HepG2 (cell line): Measurements from ENCODE around the gene NOSIP. TPM values are rescaled to one million over a fixed set of nuclear protein-coding genes. Genes with fewer than 3 reads are reported as not detected.
A peak's percentile ranks its signal among the peaks of the same experiment; 100 is the strongest.

Experiments
- ATAC-seq: fragments of 200-7000 bp; cut with Tn5 transposase; 3 replicates; pipeline ENCODE4 v1.9.1; 2020; ENCODE audit warnings: mild to moderate bottlenecking, moderate library complexity
- BruUV-seq: library from RNA; stranded (reverse); fragments of 400-500 nt; replicated peaks from 2 replicates; lab custom pipeline; 2021; lab: Mats Ljungman, UMichigan
- CTCF ChIA-PET: fragments of 300-600 bp; formaldehyde crosslinking; extraction: SDS; loops from one replicate; lab custom pipeline; 2021; ENCODE audit warnings: low total read pairs, inconsistent platforms, low intra/inter-chr PET ratio; lab: Yijun Ruan, JAX
- POLR2A ChIA-PET: fragments of 350-600 bp; sonication (Branson Sonifier 250); formaldehyde crosslinking; loops from one replicate; lab custom pipeline; 2020; ENCODE audit warnings: antibody characterized with exemption, inconsistent platforms; lab: Yijun Ruan, JAX
- DNase-seq: peaks from one replicate; pipeline ENCODE4 v3.0.0-alpha.2; 2015; ENCODE audit warnings: low spot score
- FAIRE-seq: peaks from 3 replicates; lab custom pipeline; 2011; peaks lifted over from hg19 to GRCh38; lab: Jason Lieb, UNC
- H2AFZ ChIP-seq: one replicate; pipeline ENCODE4 v1.6.1; 2011; ENCODE audit warnings: low read length, inconsistent platforms
- H3K27ac ChIP-seq: fragments of 300-600 bp; 3 replicates; pipeline ENCODE4 v1.8.0; 2011; ENCODE audit warnings: mixed run types, mild to moderate bottlenecking, mixed read lengths, low read length, inconsistent platforms; ENCODE audit not compliant: insufficient read depth; ENCODE audit errors: extremely low read length
- H3K27me3 ChIP-seq, 2 experiments: fragments of 200-600 bp in 1 of 2; 2 replicates in 1 of 2; 3 replicates in 1 of 2; pipeline versions ENCODE4 v1.6.0 to v1.8.0; 2011; ENCODE audit warnings: low read length in 2 of 2, mild to moderate bottlenecking in 2 of 2, moderate library complexity in 2 of 2, inconsistent platforms in 1 of 2; ENCODE audit not compliant: insufficient read depth in 2 of 2, control insufficient read depth in 1 of 2
- H3K36me3 ChIP-seq, 2 experiments: fragments of 200-600 bp in 1 of 2; replicated peaks in 1 of 2; 2 replicates in 1 of 2; 3 replicates in 1 of 2; pipeline versions ENCODE4 v1.5.1 to v1.8.0; 2011; ENCODE audit warnings: low read length in 2 of 2, inconsistent platforms in 1 of 2; ENCODE audit not compliant: insufficient read depth in 2 of 2, control insufficient read depth in 1 of 2
- H3K4me1 ChIP-seq: 2 replicates; pipeline ENCODE4 v1.5.1; 2012; ENCODE audit warnings: low read length, inconsistent platforms; ENCODE audit not compliant: insufficient read depth
- H3K4me2 ChIP-seq: 2 replicates; pipeline ENCODE4 v1.6.0; 2011; ENCODE audit warnings: low read depth, low read length, inconsistent platforms
- H3K4me3 ChIP-seq, 3 experiments: fragments of 200-600 bp in 1 of 3; sonication (generic), shearing (Covaris generic) in 1 of 3; replicated peaks in 1 of 3; 2 replicates each; pipeline ENCODE4 v1.5.1; 2011 to 2016; ENCODE audit warnings: low read length in 3 of 3, inconsistent platforms in 2 of 3, low read depth in 2 of 3, mild to moderate bottlenecking in 2 of 3, control low read depth in 1 of 3, mixed read lengths in 1 of 3; ENCODE audit not compliant: insufficient read depth in 1 of 3
- H3K79me2 ChIP-seq: one replicate; pipeline ENCODE4 v1.6.1; 2011; ENCODE audit warnings: low read length, inconsistent platforms; ENCODE audit not compliant: insufficient read depth
- H3K9ac ChIP-seq: 2 replicates; pipeline ENCODE4 v1.6.0; 2011; ENCODE audit warnings: mild to moderate bottlenecking, low read depth, low read length, inconsistent platforms; ENCODE audit not compliant: insufficient read depth
- H3K9me3 ChIP-seq: 2 replicates; pipeline ENCODE4 v1.5.1; 2012; ENCODE audit warnings: mild to moderate bottlenecking, low read length
- H4K20me1 ChIP-seq: 2 replicates; pipeline ENCODE4 v1.6.0; 2011; ENCODE audit warnings: inconsistent platforms, mild to moderate bottlenecking, low read length, moderate library complexity; ENCODE audit not compliant: insufficient read depth
- ARNT2 ChIP-seq: sonication (generic); formaldehyde crosslinking; IDR thresholded peaks from 2 replicates; pipeline ENCODE4 v1.8.0; 2022; ENCODE audit warnings: mild to moderate bottlenecking, low read depth, missing genetic modification reagents, moderate library complexity
- MLXIP ChIP-seq: sonication (generic); formaldehyde crosslinking; IDR thresholded peaks from 2 replicates; pipeline ENCODE4 v1.9.0; 2021; ENCODE audit warnings: missing genetic modification reagents, borderline replicate concordance
- NFYB ChIP-seq: sonication (generic); formaldehyde crosslinking; IDR thresholded peaks from 2 replicates; pipeline ENCODE4 v1.4.0; 2020; ENCODE audit warnings: missing genetic modification reagents
- ZBTB40 ChIP-seq, 2 experiments: fragments of 450-650 bp in 1 of 2; sonication (generic) in 1 of 2; formaldehyde crosslinking in 1 of 2; IDR thresholded peaks; 2 replicates each; pipeline versions ENCODE4 v1.6.1 to v1.8.0; 2016 to 2022; ENCODE audit warnings: antibody characterized with exemption in 1 of 2, mild to moderate bottlenecking in 1 of 2, missing genetic modification reagents in 1 of 2
- ZNF597 ChIP-seq: sonication (generic); formaldehyde crosslinking; IDR thresholded peaks from 2 replicates; pipeline ENCODE4 v1.5.0; 2020; ENCODE audit warnings: missing genetic modification reagents
- ZNF652 ChIP-seq: IDR thresholded peaks from 2 replicates; pipeline ENCODE4 v1.6.1; 2016; ENCODE audit warnings: low read depth, borderline replicate concordance
- WGBS: methylation state at CpG from one replicate; pipeline ENCODE4 v1.1.6; 2017; ENCODE audit warnings: low lambda C conversion rate; 5-methylcytosine and 5-hydroxymethylcytosine counted together
- in situ Hi-C: cut with HindIII; loops from 2 replicates; pipeline ENCODE4 v1.10.0; 2017; ENCODE audit warnings: low pct_unique_long_range_greater_than_20kb; ENCODE audit not compliant: extremely low pct_ligation_motif_present
- intact Hi-C: fragments of 100-400 bp; cut with micrococcal nuclease; formaldehyde crosslinking; loops from one replicate; pipeline ENCODE4 v1.10.0; 2022; ENCODE audit not compliant: unreplicated experiment
- polyA plus RNA-seq, 8 experiments: library from polyadenylated mRNA; depleted of rRNA in 3 of 8; stranded (reverse) in 7 of 8; unstranded in 1 of 8; fragments of >200 nt; fragmentation: Illumina TruSeq in 4 of 8; extraction: Trizol in 4 of 8; gene quantifications; 2 replicates each; pipeline versions ENCODE4 v1.2.1 to v1.2.3, GENCODE V29; 2011 to 2016; ENCODE audit warnings: low read depth in 4 of 8, missing spikeins in 1 of 8, mixed read lengths in 1 of 8; ENCODE audit not compliant: insufficient read depth in 1 of 8
- total RNA-seq, 5 experiments: library from RNA; depleted of rRNA; stranded (reverse); fragments of >200 nt; fragmentation: Illumina TruSeq; extraction: Trizol; gene quantifications; 2 replicates each; pipeline ENCODE4 v1.2.3, GENCODE V29; 2016; ENCODE audit warnings: low read depth in 1 of 5

The NOSIP gene
- total and polyA plus RNA-seq, 2 of the 13 experiments (the other 11 are each of a cell fraction or from before 2014, with no cell fraction given): 54.3 to 78.0 TPM

- Histone ChIP-seq H4K20me1 (no peaks in the 10 kb centered on the region), H3K9me3 (no peaks in the 10 kb centered on the region), H3K4me3 (no peak overlapping the region), H2AFZ (no peak overlapping the region), H3K9ac (no peak overlapping the region), H3K27ac (no peak overlapping the region), H3K79me2 (peaks cover 21% of the 10 kb centered on the region), H3K4me2 (no peak overlapping the region), H3K36me3 (peaks cover 1 to 2% of the 10 kb centered on the region in 2 experiments; a peak in 2 of 5 replicates), H3K27me3 (no peaks in the 10 kb centered on the region), H3K4me1 (peaks cover 22% of the 10 kb centered on the region)
- DNase-seq (no peak), ATAC-seq (no peak), FAIRE-seq (no peak)
- TF ChIP-seq ZNF652 (CRISPR knock-in tag) (peak; percentile 54; the same call in 1 of the 2 replicates), ZNF597 (CRISPR knock-in tag) (no peak), NFYB (CRISPR knock-in tag) (no peak), ARNT2 (no peak), ZBTB40 (IDR thresholded peaks at IDR 0.05) (no peak), ZBTB40 (CRISPR knock-in tag; IDR thresholded peaks at IDR 0.05) (no peak), MLXIP (CRISPR knock-in tag) (no peak)
- in situ Hi-C loops: no loop called here
- no TSS peak for BruUV-seq
- 95% methylated on average over 3 of the region's 3 CpGs for WGBS
- intact Hi-C loops: no loop called here
- ChIA-PET POLR2A (no interaction called here), CTCF (no interaction called here)
Measured at GRCh38 chr19:49518033-49518432, 62.3 kb downstream of the NOSIP start.
